Glomerular visceral epithelial cell (primary cell): ENCODE results near the gene CCDC24.

Experiments used
- DNase-seq: peaks from one replicate; pipeline ENCODE4 v3.0.0-alpha.2; 2016; ENCODE audit errors: extremely low spot score

Gene CCDC24

DNA sequence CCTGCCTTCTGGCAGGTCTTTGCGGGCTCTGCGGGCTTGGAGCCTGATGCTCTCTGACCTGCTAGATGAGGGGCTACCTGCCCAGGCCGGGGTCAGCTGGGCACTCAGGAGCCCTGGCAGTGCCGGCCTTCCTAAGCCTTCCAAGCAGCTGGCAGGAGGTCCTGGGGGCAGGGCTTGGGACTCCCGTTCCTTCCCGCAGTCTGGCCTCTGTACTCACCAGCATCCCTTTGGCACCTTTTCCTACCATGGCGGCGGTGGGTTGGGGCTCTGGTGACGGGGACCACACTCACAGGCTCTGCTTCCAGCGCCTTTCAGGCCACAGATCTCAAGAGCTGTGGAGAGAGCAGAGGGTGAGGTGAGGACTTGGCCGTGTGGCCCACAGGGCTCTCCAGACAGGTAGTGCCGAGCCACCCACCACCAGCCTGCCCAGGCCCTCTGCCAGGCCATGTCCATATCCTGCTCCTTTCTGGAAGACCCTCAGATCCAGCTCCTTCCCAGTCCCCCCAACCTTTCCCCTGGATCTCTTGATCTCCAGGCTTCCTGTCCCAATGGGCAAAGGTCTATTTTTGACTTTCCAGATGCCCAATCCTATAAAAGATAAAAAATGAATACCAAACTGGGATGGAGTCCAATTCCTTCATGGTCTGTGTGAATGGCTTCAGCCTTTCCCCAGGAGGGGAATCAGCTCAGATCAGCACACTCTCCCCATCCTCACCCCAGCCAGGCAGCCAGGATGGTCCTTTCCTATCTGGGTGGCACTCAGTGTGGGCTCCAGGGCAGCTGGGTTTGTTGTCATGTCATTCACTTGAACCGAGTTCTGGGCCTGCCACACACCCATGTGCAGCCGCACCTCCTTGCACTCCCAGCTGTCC is 32.9 kb downstream of the CCDC24 start:
- no peak for DNase-seq

DNA sequence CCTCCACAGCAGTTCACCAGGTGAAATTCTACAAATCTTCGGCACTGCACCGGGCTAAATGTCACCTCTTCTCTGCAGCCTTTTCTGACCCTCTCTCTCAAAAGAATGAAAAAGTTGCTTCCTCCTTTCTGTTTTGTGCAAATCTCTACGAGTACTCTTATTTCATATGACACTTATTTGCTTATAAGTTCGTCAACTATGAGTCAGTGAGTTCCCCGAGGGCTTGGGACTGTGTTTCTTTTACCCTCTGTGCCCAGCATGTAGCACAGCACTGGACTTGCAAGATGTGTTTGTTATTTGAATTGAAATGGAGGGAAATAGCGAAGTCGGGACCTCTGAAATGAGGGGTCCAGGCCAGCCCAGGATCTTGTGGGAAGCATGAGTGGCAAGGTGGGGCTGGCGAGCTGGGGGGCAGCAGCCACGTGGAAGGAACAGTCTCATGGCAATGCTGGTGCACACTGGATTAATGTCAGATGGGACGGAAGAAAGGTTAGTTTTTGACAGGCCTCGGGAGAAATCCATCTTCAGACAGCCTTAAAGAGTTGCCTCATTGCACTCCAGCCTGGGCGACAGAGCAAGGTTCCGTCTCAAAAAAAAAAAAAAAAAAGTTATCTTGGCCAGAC is 33.6 kb downstream of the CCDC24 start:
- DNase-seq, result no peak

- no peak for DNase-seq
These were observed 34.4 kb downstream of the CCDC24 start for GRCh38 chr1:44025816-44026215.

- DNase-seq, result no peak
These were observed 35.9 kb downstream of the CCDC24 start for GRCh38 chr1:44027320-44027719.

GRCh38 chr1:44029260-44029910 is 38.0 kb downstream of the CCDC24 start:
- no peak for DNase-seq

- DNase-seq, result peak; percentile 81
These were observed 38.7 kb downstream of the CCDC24 start for GRCh38 chr1:44029911-44030604.

- peak; percentile 48 for DNase-seq
These were observed 39.3 kb downstream of the CCDC24 start for GRCh38 chr1:44030605-44031251.

DNA sequence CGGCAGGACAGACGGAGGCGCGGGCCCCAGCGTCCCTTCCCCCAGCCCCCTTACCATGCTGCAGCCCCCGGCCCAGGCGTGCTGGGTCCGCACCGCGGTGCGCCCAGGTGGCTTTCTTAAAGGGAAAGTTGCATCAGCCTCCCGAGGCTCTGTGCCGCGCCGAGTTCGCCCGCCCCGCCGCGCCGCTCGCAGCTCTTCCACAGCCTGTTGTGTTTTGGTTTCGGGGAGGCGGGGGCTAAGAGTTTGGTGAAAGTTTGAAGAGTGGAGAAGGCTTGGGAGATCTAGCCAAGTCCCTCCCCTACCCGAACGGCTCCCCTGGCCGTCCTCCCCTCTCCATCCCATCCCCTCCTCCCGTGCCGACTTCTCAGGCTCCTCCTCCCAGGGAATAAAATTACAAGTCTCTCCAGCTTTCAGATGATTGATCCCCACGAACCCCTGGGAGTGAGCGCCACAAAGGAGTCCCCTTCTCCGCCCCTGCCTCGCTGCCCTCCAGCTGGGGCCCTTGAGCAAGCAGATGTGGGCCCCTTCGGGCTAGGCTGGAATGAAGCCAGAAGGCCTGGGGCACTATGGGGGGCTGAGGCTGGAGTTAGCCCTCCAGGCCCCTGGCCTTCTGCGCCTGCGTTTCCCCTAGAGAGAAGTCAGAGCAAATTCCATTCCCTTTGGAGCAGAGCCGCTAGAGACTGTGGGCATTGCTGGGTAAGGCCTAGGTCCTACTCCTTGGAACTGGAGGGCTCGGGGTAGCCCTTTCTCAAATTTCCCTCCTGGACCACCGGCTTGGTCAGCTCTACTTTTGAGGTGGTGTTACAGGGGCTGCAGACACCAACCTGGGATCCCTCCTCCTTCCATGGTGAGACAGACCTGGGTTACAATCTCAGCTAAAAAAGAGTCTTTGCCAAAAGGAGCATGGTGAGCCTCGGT is 40.1 kb downstream of the CCDC24 start, which contains the start of gene SLC6A9:
TSS of gene SLC6A9 (minus strand) at position 211 of the 918 bp plus-strand sequence. CDS start 7,185 bp downstream, outside the sequence.
- no peak for DNase-seq

DNA sequence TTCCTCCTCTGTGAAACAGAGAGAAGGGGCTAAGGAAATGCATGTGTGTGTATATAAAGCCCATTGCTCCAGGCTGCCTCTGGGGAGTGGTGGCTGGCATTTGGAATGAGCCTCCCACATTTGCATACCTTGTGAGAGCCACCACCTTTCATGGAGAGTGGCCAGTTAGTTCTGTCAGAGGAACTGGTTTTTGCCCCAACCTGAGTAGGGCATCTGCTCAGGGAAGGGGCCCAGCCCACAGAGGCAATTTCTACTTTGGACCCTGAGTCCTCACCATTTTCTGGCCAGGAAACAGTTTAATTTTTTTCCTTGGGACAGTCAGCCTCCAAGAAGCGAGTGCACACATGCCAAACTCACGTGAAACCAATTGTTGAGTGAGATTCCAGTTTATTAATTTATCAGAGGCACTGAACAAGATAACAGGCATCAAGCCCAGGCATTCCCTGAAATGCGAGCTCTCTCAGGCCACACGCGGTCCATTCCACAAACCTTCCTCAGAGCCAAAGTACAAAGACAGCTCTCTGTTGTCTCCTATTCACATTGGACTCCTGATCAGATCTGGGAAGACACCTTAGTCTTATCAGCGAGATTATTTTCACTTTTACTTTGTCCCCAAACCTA is 40.9 kb downstream of the CCDC24 start:
- DNase-seq, result no peak

DNA sequence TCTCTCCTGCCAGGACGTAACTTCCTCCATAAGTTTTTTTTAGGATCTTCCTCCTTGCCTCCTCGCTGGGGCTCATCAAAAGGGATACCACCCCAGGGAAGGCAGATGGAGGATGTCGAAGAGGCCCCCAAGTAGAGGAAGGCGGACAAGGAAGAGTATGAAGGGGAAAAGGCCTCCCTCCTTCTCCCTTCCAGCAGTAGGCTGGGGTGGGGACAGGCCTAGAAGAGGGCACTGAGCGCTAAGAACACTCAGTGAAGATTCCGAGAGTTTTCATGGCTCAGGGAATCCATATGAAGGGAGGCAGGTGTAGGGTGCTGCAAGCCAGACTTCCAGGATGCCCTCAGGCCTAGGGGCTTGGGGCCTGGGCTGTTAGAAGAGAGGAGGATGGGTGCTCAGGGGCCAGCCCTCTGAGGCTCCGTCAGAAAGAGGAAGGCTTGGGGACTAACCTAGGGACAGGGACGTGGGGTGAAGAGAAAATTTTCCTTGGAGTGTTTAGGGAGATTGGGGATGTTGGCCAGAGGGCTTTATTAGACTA is 41.7 kb downstream of the CCDC24 start:
- DNase-seq, result no peak

DNA sequence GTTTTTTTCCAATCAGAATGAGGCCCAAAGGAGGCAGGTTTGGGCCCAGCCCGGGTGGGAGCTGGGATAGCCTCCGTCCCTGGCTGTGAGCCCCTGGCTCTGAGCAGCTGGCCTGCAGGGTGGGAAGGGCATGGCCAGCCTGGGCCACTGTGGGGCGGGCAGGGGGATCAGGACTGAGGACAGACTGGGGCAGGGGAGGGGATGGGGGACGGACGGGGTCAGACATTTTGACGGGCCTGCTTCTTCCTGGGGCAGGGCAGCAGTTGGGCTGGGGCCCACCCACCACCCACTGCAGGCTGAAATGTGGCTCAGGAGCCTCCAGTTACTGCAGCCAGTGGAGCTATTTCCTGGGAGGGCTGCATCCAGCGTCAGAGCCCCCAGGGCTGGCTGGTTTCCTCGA is 42.4 kb downstream of the CCDC24 start:
- DNase-seq, result no peak

DNA sequence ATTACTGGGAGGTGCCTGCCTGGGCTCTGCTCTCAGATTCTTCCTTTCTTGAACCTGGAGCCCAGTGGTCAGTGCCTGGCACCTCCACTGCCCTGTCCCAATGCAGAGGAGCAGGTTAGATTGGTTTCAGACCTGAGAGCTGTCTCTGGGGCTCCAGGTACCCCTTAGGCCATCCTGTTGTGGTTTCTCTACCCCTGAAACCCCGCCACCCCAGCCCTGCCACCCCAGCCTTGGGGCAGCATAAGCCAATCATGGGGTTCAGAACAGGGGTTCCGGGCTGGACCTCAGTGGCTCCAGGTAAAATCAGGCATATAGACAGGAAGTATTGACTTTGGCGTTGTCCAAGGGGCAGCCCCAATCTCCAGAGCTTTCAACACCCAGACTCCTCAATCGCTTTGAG is 43.0 kb downstream of the CCDC24 start:
- DNase-seq, result no peak

DNA sequence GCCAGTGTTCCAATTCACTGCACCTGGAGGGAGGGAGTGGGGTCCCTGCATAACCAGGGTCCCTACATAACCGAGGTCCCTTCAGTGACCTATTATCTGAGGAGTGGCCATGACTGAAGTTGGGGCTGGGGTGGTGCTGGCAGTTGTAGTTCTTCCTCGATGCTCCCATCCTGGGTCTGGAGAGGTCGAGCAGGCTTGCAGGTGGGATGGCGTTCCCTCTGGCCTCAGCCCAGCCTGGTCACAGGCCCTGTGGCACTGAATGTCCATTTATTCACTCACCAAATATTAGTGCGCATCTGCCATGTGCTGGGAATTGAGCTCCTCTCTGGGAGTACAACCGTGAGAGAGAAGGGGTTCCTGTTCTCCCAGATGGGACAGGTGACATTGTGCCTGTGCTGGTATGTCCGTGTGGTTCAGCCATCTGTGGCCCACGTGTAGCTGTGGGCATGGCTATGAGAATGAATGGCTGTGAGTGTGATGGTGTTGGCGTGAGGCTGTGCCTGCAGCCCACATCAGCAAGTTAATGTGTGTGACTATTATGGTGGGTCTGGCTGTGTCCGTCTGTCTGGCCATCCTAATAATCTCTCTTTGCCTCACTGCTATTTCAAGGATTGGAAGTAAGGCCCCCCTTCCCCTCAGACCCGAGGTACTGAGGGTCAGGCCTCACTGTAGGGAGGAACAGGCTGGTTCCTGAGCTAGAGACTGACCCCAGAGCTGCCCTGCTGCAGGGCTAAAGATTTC is 43.7 kb downstream of the CCDC24 start:
- no peak for DNase-seq

DNA sequence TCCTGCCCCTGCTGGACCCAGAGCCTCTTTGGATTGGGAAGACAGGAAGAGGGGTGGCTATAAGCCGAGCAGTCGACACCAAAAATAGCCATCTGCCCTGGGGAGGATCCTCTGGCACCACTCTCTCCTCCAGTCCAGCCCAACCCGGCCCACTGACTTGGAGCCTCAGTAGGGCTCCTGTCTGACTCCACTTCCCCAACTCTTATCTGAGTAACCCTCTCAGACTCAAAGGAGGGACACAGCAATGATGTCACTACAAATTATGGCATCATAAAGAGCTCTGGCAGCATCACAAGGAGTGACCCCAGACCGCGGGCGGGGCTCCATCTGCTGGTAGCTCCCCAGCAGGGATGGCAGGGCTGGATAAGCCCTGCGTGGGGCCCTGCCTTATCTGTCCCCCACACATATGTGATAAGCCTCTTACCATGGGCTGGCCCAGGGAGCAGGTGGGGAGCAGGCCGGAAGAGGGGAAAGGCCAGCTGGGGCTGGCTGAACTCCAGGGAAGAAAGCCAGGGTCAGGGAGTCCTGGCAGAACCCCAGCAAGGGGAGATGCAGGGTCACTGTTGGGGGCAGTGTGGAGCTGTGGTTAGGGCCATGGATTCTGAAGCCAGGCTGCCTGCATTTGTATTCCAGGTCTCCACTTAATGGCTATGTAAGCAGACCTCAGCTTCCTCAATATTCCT is 44.5 kb downstream of the CCDC24 start:
- no peak for DNase-seq

DNA sequence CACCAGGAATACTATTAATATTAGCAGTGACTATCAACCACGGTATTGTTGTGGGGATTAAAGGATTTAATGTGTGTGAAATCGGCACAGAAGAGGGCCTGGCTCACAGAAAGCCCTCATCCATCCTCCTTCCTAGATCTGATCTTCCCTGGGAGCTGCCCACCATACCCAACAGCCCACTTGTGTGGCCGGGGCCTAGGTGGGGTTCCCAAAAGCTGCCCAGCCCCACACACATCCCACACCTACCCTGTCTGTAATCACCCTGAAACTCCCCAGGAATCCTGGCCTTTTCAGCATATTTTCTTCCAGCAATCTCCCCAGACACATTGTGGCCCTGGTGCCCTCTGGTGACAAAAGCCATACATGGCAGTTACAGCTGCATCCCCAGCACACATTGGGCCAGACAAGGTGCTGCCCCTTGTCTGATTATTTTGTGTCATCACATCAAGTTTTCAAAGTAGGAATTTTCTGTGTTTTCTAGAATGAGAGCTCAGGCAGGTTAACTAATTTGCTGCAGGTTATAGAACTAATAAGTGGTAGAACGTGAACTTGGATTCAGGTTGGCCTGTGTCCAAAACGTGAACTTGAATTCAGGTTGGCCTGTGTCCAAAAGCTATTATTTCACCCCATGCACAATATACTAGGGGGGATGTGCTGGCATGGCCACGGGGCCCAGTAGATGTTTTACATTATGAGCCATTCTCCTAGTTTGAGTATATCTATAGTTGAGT is 45.2 kb downstream of the CCDC24 start:
- peak; percentile 69 for DNase-seq

GRCh38 chr1:44037154-44037553 is 45.8 kb downstream of the CCDC24 start:
- no peak for DNase-seq

- no peak for DNase-seq
These were observed 47.7 kb downstream of the CCDC24 start for GRCh38 chr1:44038876-44039657.
